ENCODE measurements around the gene NCR1.
"Not testable (repeated sequence)": the region's sequence is repeated elsewhere in the genome, so short reads cannot be mapped to it uniquely, and the experiment has no call there.

- TF ChIP-seq CTCF (IDR thresholded peaks at IDR 0.05); SIN3A (IDR thresholded peaks at IDR 0.05; ENCODE audit: borderline replicate concordance, insufficient read depth, low read depth, low read length); REST (IDR thresholded peaks at IDR 0.05; ENCODE audit: insufficient read depth in 1 of 2, low read depth in 2 of 2, low read length in 1 of 2); POLR2AphosphoS5 (IDR thresholded peaks at IDR 0.05; ENCODE audit: low read depth, low read length): not testable (repeated sequence)
Measured at GRCh38 chr19:54899646-54900045, 6.3 kb upstream of the NCR1 start.

Data from Panc1 (cell line).